GM21515 (cell line): Measurements from ENCODE around the gene DPH3.

Experiments
- ATAC-seq: cut with Tn5 transposase; IDR thresholded peaks from one replicate; pipeline ENCODE4 v1.9.1; 2021; ENCODE audit not compliant: unreplicated experiment

The DPH3 gene

DNA sequence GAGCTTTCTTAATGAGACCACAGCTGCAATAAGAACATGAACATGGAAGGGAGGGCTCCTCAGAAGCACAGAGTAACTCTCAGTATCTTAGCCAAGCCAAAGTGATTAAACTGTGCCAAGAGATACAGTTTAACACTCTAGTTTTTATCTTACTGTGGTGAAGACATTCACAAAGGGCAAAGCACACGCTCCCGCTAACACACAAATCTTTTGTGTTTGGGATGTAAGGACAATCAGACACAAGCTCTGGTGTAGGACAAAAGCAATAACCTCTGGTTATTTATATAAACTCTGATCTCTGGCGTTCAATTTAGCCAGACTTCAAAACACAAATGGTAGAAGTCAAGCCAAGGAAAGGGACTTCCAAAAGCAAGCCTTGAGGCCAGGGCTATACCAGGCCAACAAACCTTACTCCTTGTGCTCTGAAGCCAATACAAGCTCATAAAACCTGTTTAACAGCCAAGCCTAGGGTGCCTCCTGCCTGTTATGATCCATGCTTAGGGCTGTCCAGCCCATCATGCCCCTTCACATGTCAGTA lies 27.8 kb downstream of the DPH3 start:
- ATAC-seq = no peak

DNA sequence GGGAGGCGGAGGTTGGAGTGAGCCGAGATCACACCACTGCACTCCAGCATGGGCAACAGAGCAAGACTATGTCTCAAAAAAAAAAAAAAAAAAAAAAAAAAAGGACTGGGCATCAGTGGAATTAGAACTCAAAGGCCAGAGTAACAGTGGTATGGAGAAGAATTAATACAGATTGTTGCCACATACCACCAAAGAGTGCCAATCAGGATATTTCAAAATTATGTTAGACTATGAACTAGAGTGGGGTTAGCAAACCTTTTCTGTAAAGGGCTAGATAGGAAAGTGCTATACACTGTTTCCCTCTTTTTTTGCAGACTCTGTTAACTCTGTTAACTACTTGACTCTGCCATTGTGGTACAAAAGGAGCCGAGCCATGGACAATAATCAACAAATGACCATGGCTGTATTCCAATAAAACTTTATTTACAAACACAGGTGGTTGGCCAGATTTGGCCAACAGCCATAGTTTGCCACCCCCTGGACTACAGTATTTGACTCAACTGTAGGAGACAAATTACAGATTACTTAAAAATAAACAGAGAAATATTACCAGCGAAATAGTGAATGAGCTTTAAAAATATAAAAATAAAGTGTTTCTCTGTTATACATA lies 28.6 kb downstream of the DPH3 start:
- ATAC-seq = no peak

DNA sequence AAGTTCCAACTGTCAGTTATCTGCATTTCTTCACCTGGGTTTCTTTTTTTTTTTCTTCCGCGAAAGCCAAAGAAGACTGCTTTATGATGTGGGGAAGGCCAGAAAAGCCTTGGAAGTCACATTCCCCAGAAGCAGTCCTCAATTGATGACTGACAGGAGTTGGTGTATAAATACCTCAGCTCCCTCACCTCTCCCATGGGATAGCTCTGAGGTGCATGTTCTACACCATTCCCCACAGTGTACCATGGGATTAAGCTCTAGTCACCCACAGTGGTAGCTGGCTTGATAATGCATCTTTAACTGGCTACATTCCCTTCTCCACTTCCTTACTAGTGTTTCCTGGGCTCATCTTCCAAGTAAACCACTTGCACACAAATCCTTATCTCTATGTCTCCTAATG lies 30.5 kb downstream of the DPH3 start:
- ATAC-seq = no peak

DNA sequence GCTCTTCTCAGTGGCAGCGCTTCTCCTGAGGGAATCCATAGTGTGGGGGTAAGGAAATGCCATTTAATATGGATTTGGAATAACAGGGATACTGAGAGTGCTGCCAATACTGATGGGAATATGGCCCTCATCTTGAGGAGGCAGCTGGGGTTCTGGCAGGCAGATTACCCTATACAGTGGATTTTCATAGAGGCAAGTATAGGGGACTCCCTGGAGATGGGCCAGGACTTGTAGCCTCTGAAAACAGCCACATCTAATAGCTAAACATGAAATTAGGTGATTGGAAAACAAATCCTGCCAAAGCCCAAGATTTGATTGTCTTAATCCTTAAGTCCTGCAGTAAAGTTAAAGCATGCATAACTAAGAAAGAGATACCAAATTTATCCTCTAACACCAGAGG lies 30.9 kb downstream of the DPH3 start:
- no peak for ATAC-seq

DNA sequence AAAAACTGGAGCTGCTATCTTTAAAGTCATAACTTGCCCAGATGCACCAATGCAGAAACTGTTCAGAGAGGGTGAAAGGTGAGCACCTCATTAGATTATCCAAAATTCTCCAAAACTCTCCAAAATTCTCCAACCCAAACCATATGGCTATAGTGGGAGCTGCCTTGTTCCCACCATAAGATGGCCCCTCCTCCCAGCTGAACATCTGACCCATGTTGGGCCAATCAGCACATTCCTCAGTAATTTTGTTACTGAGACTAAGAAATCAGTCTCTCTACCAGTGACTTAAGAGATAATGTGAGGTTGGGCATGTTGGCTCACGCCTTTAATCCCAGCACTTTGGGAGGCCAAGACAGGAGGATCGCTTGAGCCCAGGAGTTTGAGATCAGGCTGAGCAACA lies 32.8 kb downstream of the DPH3 start:
- no peak for ATAC-seq

DNA sequence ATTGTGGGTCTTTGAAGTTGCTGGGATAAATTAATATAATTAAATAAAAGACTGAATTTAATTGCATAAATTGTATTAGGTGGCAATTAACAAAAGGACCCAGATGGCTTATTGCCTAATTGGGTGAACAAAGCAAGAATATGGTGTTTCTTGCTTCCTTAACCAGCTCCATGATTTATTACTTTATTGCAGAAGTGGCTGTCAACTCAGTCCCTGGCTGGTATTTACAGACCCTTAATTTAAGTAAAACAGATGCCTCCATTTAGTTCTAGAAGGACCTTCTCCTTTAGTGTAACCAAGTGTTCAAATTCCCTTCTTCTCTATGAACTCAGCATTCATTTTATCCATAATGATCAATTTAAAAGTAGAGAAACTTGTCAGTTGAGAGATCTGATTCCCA lies 35.1 kb downstream of the DPH3 start:
- no peak for ATAC-seq

DNA sequence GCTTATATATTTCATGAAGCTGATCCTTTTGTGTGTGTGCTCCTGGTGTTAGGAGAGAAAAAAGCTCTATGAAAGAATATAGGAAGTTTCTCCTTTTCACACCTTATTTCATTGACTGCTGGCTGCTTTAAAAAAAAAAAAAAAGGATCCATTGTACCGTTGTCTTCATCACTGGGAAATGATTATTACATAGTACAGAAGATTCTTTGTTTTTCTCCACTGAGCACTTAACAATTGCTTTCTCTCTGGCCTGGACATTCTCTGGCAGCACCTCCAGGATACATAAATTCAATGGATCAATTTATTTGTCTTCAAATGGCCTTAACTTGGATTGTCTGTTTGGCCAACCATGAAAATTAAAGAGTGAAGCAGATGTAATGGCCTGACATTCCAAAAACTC lies 37.2 kb downstream of the DPH3 start:
- ATAC-seq = no peak

DNA sequence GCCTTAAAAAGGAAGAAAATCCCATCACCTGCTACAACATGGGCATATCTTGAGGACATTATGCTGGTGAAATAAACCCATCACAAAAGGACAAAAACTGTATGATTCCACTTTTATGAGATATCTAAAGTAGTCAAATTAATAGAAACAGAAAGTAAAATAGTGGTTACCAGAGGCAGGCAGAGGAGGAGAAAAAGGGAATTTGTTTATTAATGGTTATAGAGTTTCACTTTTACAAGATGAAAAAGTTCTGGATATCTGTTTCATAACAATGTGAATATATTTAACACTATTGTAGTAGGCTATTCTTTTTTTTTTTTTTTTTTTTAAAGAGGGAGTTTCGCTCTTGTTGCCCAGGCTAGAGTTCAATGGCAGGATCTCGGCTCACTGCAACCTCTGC lies 40.4 kb downstream of the DPH3 start:
- no peak for ATAC-seq

DNA sequence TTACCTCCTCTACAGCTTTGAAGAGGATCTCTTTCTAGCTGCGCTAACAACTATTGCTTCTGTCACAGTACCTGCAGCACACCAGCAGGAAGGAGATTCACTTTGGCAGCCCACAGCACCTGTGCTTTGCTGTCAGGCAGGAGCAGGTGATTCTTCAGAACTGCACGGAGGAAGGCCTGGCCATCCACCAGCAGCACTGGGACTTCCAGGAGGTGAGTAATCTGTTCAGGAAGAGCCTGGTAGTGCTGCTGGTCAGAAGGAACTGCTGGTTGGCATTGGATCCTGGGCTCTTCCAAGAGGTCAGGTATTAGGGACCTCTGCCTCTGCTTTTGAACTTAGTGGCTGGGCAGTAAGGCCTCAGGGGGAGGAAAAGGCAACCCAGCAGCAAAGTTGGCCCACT lies 42.2 kb downstream of the DPH3 start:
- ATAC-seq = no peak

DNA sequence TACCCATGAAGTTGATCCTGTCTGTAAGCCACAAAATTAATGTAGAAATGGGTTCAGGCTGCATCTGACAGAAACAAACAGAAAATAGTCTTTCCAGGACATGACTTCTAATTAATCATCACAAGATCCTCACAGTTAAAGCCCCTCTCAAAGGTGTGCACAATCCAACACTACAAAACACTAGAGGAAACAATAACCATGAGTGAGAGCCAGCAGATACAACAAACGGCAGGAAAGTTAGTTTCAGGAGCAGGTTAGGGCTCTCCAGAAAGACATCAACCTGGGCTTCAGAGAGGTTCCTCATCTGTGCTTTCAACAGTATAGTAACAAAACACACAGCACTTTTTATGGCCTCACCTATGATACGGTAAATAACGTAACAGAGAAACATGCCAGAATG lies 42.8 kb downstream of the DPH3 start:
- ATAC-seq = no peak

DNA sequence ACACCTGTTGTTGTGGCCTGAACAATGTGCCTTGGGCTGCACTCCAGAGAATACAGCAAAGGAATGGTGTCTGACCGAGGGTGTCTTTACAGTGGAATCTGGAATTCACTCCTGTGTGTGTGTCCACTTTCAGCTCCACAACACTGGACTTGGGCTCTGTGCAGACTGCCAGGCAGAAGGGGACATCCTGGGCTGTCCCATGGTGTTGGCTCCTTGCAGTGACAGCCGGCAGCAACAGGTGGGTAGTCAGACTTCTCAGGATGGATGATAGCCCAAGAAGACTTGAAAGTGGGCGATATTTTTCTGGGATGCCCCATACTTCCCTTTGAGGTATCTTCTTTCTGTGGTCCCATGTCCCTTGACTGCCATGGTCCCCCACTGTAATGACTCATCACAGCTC lies 45.0 kb downstream of the DPH3 start:
- ATAC-seq = no peak

DNA sequence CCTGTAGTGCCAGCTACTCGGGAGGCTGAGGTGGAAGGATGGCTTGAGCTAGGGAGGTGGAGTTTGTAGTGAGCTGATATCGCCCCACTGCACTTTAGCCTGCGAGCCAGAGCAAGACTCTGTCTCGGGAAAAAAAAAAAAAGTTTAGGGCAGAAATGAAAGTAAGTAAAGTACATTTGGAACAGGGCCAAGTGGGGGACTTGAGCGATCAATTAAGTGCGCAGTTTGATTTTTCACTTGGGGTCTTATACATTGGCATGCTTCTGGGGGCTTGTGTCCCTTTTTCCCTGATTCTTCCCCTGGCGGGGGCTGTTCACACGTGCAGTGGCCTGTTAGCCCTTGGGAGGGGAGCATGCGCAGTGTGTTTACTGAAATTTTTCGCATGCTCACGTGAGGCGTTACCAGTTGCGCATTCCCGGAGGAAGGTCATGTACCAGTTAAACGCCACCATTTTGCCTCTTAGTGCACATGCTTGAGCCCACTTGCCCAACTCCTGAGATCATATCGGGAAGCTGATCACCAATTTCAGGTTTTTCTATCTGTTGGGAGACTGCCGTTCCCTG lies 48.3 kb downstream of the DPH3 start:
- no peak for ATAC-seq

DNA sequence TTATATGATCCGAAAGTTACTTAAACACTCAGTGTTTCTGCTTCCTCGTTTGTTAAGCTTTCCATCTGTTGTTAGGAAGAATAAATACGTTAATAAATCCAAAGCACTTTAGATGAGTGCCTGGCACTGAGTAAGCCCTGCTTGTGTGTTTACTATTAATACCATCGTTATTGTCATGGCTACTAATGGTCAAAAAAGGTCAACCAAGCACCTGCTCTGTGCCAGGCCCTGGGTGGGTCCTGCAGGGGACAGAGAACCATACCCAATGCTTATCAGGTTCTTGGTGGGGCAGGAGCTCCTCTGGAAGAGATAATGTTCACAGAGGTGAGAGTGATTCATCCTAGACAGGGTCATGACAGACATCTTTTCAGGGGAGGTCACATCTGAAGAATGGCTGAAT lies 50.4 kb downstream of the DPH3 start:
- ATAC-seq = no peak

DNA sequence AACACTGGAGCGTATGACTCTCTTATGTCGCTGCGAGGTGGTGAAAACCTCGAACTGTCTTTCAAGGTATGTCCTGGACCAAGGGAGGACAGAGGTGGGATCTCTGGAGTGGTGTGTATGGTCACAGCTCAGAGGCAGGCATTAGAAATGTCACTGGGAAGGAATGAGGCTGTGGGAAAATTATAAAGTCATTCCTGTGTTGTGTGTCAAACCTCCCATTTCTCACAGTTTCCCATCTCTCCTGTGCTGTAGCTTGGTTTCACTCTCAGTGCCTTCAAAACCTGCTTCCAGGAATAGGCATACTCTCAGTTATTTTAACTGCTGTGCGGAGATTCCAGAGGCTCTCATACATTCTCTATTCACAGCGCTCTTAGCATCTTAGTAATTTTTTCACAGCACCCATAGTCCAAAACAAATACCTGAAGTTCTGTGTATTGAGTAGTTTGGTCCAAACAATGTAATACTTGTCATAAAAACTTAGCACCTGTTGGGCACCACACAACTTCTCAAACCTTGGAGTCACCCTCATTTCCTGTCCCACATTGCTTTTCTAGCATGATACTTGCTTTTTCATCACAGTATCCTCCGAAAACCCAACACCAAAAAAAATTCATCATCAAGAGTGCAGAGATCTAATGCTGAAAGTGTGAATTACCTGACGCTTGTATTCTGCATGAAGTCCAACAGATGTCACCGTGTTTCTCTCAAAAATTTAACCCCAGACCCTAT lies 53.4 kb downstream of the DPH3 start:
- no peak for ATAC-seq
